ENCODE measurements around the gene ACVR1. TPM values are rescaled to one million over a fixed set of nuclear protein-coding genes. Genes with fewer than 3 reads are reported as not detected.

The ACVR1 gene
- polyA plus RNA-seq, 1 of the 3 experiments (the other 2 are of a cell fraction), result 22.4 TPM

- Histone ChIP-seq H3K36me3 (replicated peaks in 1 of 2; ENCODE audit: control insufficient read depth in 1 of 2, insufficient read depth in 2 of 2, low read length in 1 of 2) (peaks cover 6 to 17% of the 10 kb centered on the region in 2 experiments), H3K9me3 (no peaks in the 10 kb centered on the region), H3K4me3 (ENCODE audit: low read depth in 2 of 2, low read length in 1 of 2) (no peak overlapping the region), H3K4me2 (no peak overlapping the region), H2AFZ (ENCODE audit: low read depth) (no peak overlapping the region), H3K79me2 (ENCODE audit: insufficient read depth) (peaks cover 16% of the 10 kb centered on the region; the same call in 1 of the 2 replicates), H3F3A (replicated peaks; ENCODE audit: insufficient read depth) (peaks cover 4% of the 10 kb centered on the region), H3K4me1 (ENCODE audit: control insufficient read depth in 1 of 2, insufficient read depth in 2 of 2, low read depth in 1 of 2, low read length in 1 of 2) (peaks cover 13 to 17% of the 10 kb centered on the region in 2 experiments; a peak in 3 of 4 replicates), H4K20me1 (ENCODE audit: insufficient read depth) (no peaks in the 10 kb centered on the region), H3K9ac (no peak overlapping the region), H3K27me3 (ENCODE audit: insufficient read depth) (no peaks in the 10 kb centered on the region), H3K27ac (ENCODE audit: low read depth in 2 of 2, low read length in 1 of 2) (no peak overlapping the region), H3K9me2 (no peaks in the 10 kb centered on the region)
- 88% methylated on average over 7 of the region's 7 CpGs for WGBS (ENCODE audit: low lambda C conversion rate)
- ChIA-PET POLR2A (no interaction called here), CTCF (interaction anchor here (1.0 to 1.4 kb wide), 2 partner anchors 21 to 31 kb away, joined by 3 to 4 read pairs; no protein-coding TSS in a partner anchor)
- DNase-seq, result no peak
- TF ChIP-seq TCF12 (IDR thresholded peaks at IDR 0.05) (no peak), RCOR1 (IDR thresholded peaks at IDR 0.05; ENCODE audit: low read length) (no peak), NRF1 (IDR thresholded peaks at IDR 0.05; ENCODE audit: low read depth, low read length) (no peak), NFIC (IDR thresholded peaks at IDR 0.05; ENCODE audit: borderline replicate concordance) (no peak), ELF1 (IDR thresholded peaks at IDR 0.05) (no peak), FOXM1 (IDR thresholded peaks at IDR 0.05; ENCODE audit: low read depth) (no peak), MXI1 (IDR thresholded peaks at IDR 0.05; ENCODE audit: low read depth, low read length) (no peak), USF1 (IDR thresholded peaks at IDR 0.05; ENCODE audit: borderline replicate concordance, low read depth) (no peak), FOSL2 (IDR thresholded peaks at IDR 0.05; ENCODE audit: borderline replicate concordance, low read depth) (no peak), TAF1 (IDR thresholded peaks at IDR 0.05; ENCODE audit: borderline replicate concordance, low read depth, low read length) (no peak), SMC3 (IDR thresholded peaks at IDR 0.05; ENCODE audit: low read depth, low read length) (no peak), JUND (IDR thresholded peaks at IDR 0.05) (no peak), MEF2A (IDR thresholded peaks at IDR 0.05; ENCODE audit: borderline replicate concordance, low read depth) (no peak), EZH2phosphoT487 (IDR thresholded peaks at IDR 0.05; ENCODE audit: borderline replicate concordance, low read depth) (no peak), POLR2AphosphoS5 (IDR thresholded peaks at IDR 0.05; ENCODE audit: low read depth, low read length) (no peak), SIN3A (IDR thresholded peaks at IDR 0.05; ENCODE audit: borderline replicate concordance, low read depth, low read length) (no peak), REST (IDR thresholded peaks at IDR 0.05; ENCODE audit: low read depth, low read length) (no peak), IRF3 (IDR thresholded peaks at IDR 0.05; ENCODE audit: low read depth, low read length) (no peak)
Observed at GRCh38 chr2:157806426-157807077, 69.6 kb downstream of the ACVR1 start.

Measured in SK-N-SH (cell line).